Keratinocyte (primary cell): ENCODE results near the gene SCRG1. TPM values are rescaled to one million over a fixed set of nuclear protein-coding genes. Genes with fewer than 3 reads are reported as not detected.

Experiments used
- DNase-seq: peaks from one replicate; pipeline ENCODE4 v3.0.0-alpha.2; 2011; ENCODE audit warnings: low read depth, missing footprints, low spot score
- FAIRE-seq: peaks from 2 replicates; lab custom pipeline; 2011; peaks lifted over from hg19 to GRCh38; lab: Jason Lieb, UNC
- H2AFZ ChIP-seq: 2 replicates; pipeline ENCODE4 v1.6.0; 2012; ENCODE audit warnings: low read length, control low read depth, inconsistent platforms; ENCODE audit not compliant: control insufficient read depth
- H3K27ac ChIP-seq: 2 replicates; pipeline ENCODE4 v1.5.1; 2011; ENCODE audit warnings: low read length; ENCODE audit not compliant: control insufficient read depth, insufficient read depth
- H3K27me3 ChIP-seq: 3 replicates; pipeline ENCODE4 v1.6.0; 2011; ENCODE audit warnings: low read length; ENCODE audit not compliant: control insufficient read depth, insufficient read depth; ENCODE audit errors: extremely low read depth
- H3K36me3 ChIP-seq, 2 experiments: 2 replicates in 1 of 2; 3 replicates in 1 of 2; pipeline ENCODE4 v1.5.1; 2011; ENCODE audit warnings: low read length in 2 of 2, mild to moderate bottlenecking in 1 of 2; ENCODE audit not compliant: control insufficient read depth in 2 of 2, insufficient read depth in 2 of 2; ENCODE audit errors: extremely low read depth in 1 of 2
- H3K4me1 ChIP-seq: 3 replicates; pipeline ENCODE4 v1.5.1; 2011; ENCODE audit warnings: low read length; ENCODE audit not compliant: control insufficient read depth, insufficient read depth; ENCODE audit errors: extremely low read depth
- H3K4me2 ChIP-seq: 3 replicates; pipeline ENCODE4 v1.6.0; 2011; ENCODE audit warnings: low read depth, low read length; ENCODE audit not compliant: control insufficient read depth, insufficient read depth; ENCODE audit errors: extremely low read depth
- H3K4me3 ChIP-seq, 3 experiments: fragments of 200-600 bp in 1 of 3; sonication (generic) in 1 of 3; 2 replicates in 2 of 3; 3 replicates in 1 of 3; pipeline ENCODE4 v1.5.1; 2011 to 2016; ENCODE audit warnings: low read length in 3 of 3, mild to moderate bottlenecking in 3 of 3, control low read depth in 2 of 3, inconsistent platforms in 1 of 3, low read depth in 1 of 3, mixed read lengths in 1 of 3, mixed run types in 1 of 3, moderate library complexity in 1 of 3; ENCODE audit not compliant: control insufficient read depth in 2 of 3, insufficient read depth in 2 of 3; ENCODE audit errors: extremely low read depth in 1 of 3
- H3K79me2 ChIP-seq: 2 replicates; pipeline ENCODE4 v1.6.0; 2012; ENCODE audit warnings: low read length; ENCODE audit not compliant: control insufficient read depth, insufficient read depth
- H3K9ac ChIP-seq: 3 replicates; pipeline ENCODE4 v1.6.0; 2011; ENCODE audit warnings: low read length; ENCODE audit not compliant: control insufficient read depth, insufficient read depth; ENCODE audit errors: extremely low read depth
- H3K9me1 ChIP-seq: 3 replicates; pipeline ENCODE4 v1.6.0; 2011; ENCODE audit warnings: low read length; ENCODE audit not compliant: control insufficient read depth, insufficient read depth; ENCODE audit errors: extremely low read depth
- H3K9me3 ChIP-seq: 2 replicates; pipeline ENCODE4 v1.5.1; 2012; ENCODE audit warnings: low read depth, low read length; ENCODE audit not compliant: control insufficient read depth
- H4K20me1 ChIP-seq: 3 replicates; pipeline ENCODE4 v1.6.0; 2011; ENCODE audit warnings: low read length; ENCODE audit not compliant: control insufficient read depth, insufficient read depth; ENCODE audit errors: extremely low read depth
- CTCF ChIP-seq, 3 experiments: IDR thresholded peaks in 1 of 3; conservative IDR thresholded peaks in 1 of 3; optimal IDR thresholded peaks in 1 of 3; 2 replicates in 2 of 3; 3 replicates in 1 of 3; pipeline versions ENCODE3 to v1.5.1; 2011; ENCODE audit warnings: low read length in 3 of 3, mild to moderate bottlenecking in 3 of 3, moderate library complexity in 2 of 3, control low read depth in 1 of 3, inconsistent platforms in 1 of 3; ENCODE audit not compliant: insufficient read depth in 2 of 3; ENCODE audit errors: extremely low read depth in 1 of 3
- EZH2 ChIP-seq: IDR thresholded peaks from one replicate; pipeline ENCODE4 v1.6.1; 2012; ENCODE audit warnings: inconsistent platforms, mild to moderate bottlenecking, low read length, moderate library complexity
- dilution Hi-C: fragments of 300-500 bp; cut with MboI; formaldehyde crosslinking; loops from one replicate; pipeline ENCODE4 v1.7.0; 2020; ENCODE audit warnings: low sequenced_read_pairs; ENCODE audit not compliant: extremely low pct_ligation_motif_present
- polyA plus RNA-seq, 5 experiments: library from polyadenylated mRNA; depleted of rRNA in 3 of 5; stranded (reverse) in 3 of 5; stranded (forward) in 1 of 5; unstranded in 1 of 5; fragments of >200 nt; gene quantifications; 1 replicate in 1 of 5; 2 replicates in 3 of 5; 3 replicates in 1 of 5; pipeline versions ENCODE4 v1.2.1 to v1.2.3, GENCODE V29; 2011 to 2012; ENCODE audit warnings: missing spikeins in 2 of 5, low read depth in 1 of 5, low replicate concordance in 1 of 5

Gene SCRG1
- polyA plus RNA-seq, 1 donor (not counting 4 experiments of a cell fraction or from before 2014, with no cell fraction given) = not detected

- Histone ChIP-seq H3K4me2 (no peak overlapping the region), H2AFZ (no peak overlapping the region), H3K4me1 (no peaks in the 10 kb centered on the region), H3K27me3 (no peaks in the 10 kb centered on the region), H3K9me3 (no peaks in the 10 kb centered on the region), H3K9ac (no peak overlapping the region), H3K4me3 (no peak overlapping the region), H4K20me1 (no peaks in the 10 kb centered on the region), H3K9me1 (no peaks in the 10 kb centered on the region), H3K27ac (no peak overlapping the region), H3K79me2 (no peaks in the 10 kb centered on the region), H3K36me3 (no peaks in the 10 kb centered on the region)
- FAIRE-seq (no peak), DNase-seq (no peak)
- TF ChIP-seq EZH2 = no peak
- TF ChIP-seq CTCF (optimal IDR thresholded peaks at IDR 0.05 in 1 of 3, IDR thresholded peaks at IDR 0.05 in 1 of 3, conservative IDR thresholded peaks at IDR 0.05 in 1 of 3; ENCODE audit: extremely low read depth in 1 of 3, insufficient read depth in 2 of 3, low read length in 3 of 3) = no peak
- dilution Hi-C loops = no loop called here
Observed at GRCh38 chr4:173424899-173425805, 26.2 kb upstream of the SCRG1 start.

- Histone ChIP-seq H3K4me3 (no peak overlapping the region), H3K4me2 (no peak overlapping the region)
Observed at GRCh38 chr4:173420801-173421200, 21.9 kb upstream of the SCRG1 start.

More at GRCh38 chr4:173420801-173421200, 21.9 kb upstream of the SCRG1 start:
- TF ChIP-seq EZH2 = no peak
- no peak for TF ChIP-seq CTCF (optimal IDR thresholded peaks at IDR 0.05 in 1 of 3, IDR thresholded peaks at IDR 0.05 in 1 of 3, conservative IDR thresholded peaks at IDR 0.05 in 1 of 3; ENCODE audit: extremely low read depth in 1 of 3, insufficient read depth in 2 of 3, low read length in 3 of 3)
- no peaks in the 10 kb centered on the region for H3K36me3 ChIP-seq
- DNase-seq (no peak), FAIRE-seq (no peak)
- no peaks in the 10 kb centered on the region for H3K9me3 ChIP-seq
- no peak overlapping the region for H3K27ac ChIP-seq
- H3K9ac ChIP-seq = no peak overlapping the region
- no peak overlapping the region for H2AFZ ChIP-seq
- no peaks in the 10 kb centered on the region for H3K27me3 ChIP-seq
- H3K4me1 ChIP-seq = no peaks in the 10 kb centered on the region
- no peaks in the 10 kb centered on the region for H3K79me2 ChIP-seq
- no peaks in the 10 kb centered on the region for H4K20me1 ChIP-seq
- dilution Hi-C loops = no loop called here
- no peaks in the 10 kb centered on the region for H3K9me1 ChIP-seq
